Measurements from ENCODE around the gene TMEM59. TPM values are rescaled to one million over a fixed set of nuclear protein-coding genes. Genes with fewer than 3 reads are reported as not detected.

The TMEM59 gene
- polyA plus RNA-seq, 3 donors: 169 to 925 (median 831) TPM

- TF ChIP-seq CTCF (IDR thresholded peaks at IDR 0.05): no peak
- DNase-seq: peak; percentile 3 to 38 (median 6)
- H3K9me3 Mint-ChIP-seq: no peaks in the 10 kb centered on the region
- no peaks in the 10 kb centered on the region for H3K27me3 ChIP-seq (ENCODE audit: control insufficient read depth in 2 of 2, insufficient read depth in 2 of 2, low read length in 2 of 2)
- peak overlapping the region; percentile 96 for H2AFZ ChIP-seq (ENCODE audit: insufficient read depth, low read depth, low read length, poor library complexity, severe bottlenecking)
- H3K79me2 ChIP-seq (ENCODE audit: insufficient read depth, low read length): peaks cover 65% of the 10 kb centered on the region
- H3K4me3 Mint-ChIP-seq: no peak overlapping the region
- WGBS (ENCODE audit: insufficient coverage): under 1% methylated on average over 14 of the region's 21 CpGs
- H3K9ac ChIP-seq (ENCODE audit: insufficient read depth, low read length, poor library complexity, severe bottlenecking): peak overlapping the region; percentile 92
- peaks cover 18 to 24% of the 10 kb centered on the region in 2 donors for H3K36me3 Mint-ChIP-seq
- no peaks in the 10 kb centered on the region for H3K27me3 Mint-ChIP-seq (ENCODE audit: low read depth in 3 of 3)
- H3K36me3 ChIP-seq (replicated peaks in 1 of 2; ENCODE audit: control insufficient read depth in 1 of 2, insufficient read depth in 2 of 2, low read length in 2 of 2): peaks cover 0 to 14% of the 10 kb centered on the region in 2 donors
- H3K4me1 Mint-ChIP-seq: peaks cover 27% of the 10 kb centered on the region
- H3K27ac ChIP-seq (ENCODE audit: low read depth in 1 of 2, low read length in 2 of 2): peak overlapping the region; percentile 89 to 97
- H3K27ac Mint-ChIP-seq: peak overlapping the region in 1 of 7 donors; percentile 69
- peaks cover 29% of the 10 kb centered on the region for H4K20me1 ChIP-seq (ENCODE audit: insufficient read depth, low read length)
- H3K9me3 ChIP-seq (replicated peaks in 1 of 2; ENCODE audit: control insufficient read depth in 1 of 2, insufficient read depth in 1 of 2, low read length in 2 of 2): no peaks in the 10 kb centered on the region
- intact Hi-C loops (cut with micrococcal nuclease): loop anchor here (2.0 to 10.0 kb wide), 7 partner anchors 107 to 711 kb away; partner anchors contain the start of genes IFT25 (in 2 of the 2), LRRC42 (in 2 of the 2), NDC1 (in 2 of the 2) and PARS2 (in 2 of the 2)
- peak overlapping the region; percentile 92 for H3K4me2 ChIP-seq (replicated peaks; ENCODE audit: extremely low read depth, low read length, poor library complexity, severe bottlenecking)
- H3K4me1 ChIP-seq (ENCODE audit: control insufficient read depth in 1 of 2, insufficient read depth in 2 of 2, low read length in 2 of 2): peaks cover 22 to 38% of the 10 kb centered on the region in 2 donors
- peak overlapping the region; percentile 67 to 99 (median 93) for H3K4me3 ChIP-seq (replicated peaks in 1 of 3; ENCODE audit: low read depth in 2 of 3, low read length in 3 of 3)
Measured at GRCh38 chr1:54053745-54054437, 887 bp upstream of the TMEM59 start.

GRCh38 chr1:54052431-54052933, 522 bp downstream of the TMEM59 start:
- Histone ChIP-seq H3K4me2 (replicated peaks; ENCODE audit: extremely low read depth, low read length, poor library complexity, severe bottlenecking) (peak overlapping the region; percentile 92), H4K20me1 (ENCODE audit: insufficient read depth, low read length) (peaks cover 43% of the 10 kb centered on the region), H3K27ac (ENCODE audit: low read depth in 1 of 2, low read length in 2 of 2) (peak overlapping the region; percentile 89 to 97), H2AFZ (ENCODE audit: insufficient read depth, low read depth, low read length, poor library complexity, severe bottlenecking) (peak overlapping the region; percentile 96), H3K4me1 (ENCODE audit: control insufficient read depth in 1 of 2, insufficient read depth in 2 of 2, low read length in 2 of 2) (peaks cover 25 to 44% of the 10 kb centered on the region in 2 donors), H3K9me3 (replicated peaks in 1 of 2; ENCODE audit: control insufficient read depth in 1 of 2, insufficient read depth in 1 of 2, low read length in 2 of 2) (no peaks in the 10 kb centered on the region), H3K36me3 (replicated peaks in 1 of 2; ENCODE audit: control insufficient read depth in 1 of 2, insufficient read depth in 2 of 2, low read length in 2 of 2) (peaks cover 0 to 6% of the 10 kb centered on the region in 2 donors), H3K79me2 (ENCODE audit: insufficient read depth, low read length) (peaks cover 80% of the 10 kb centered on the region), H3K9ac (ENCODE audit: insufficient read depth, low read length, poor library complexity, severe bottlenecking) (peak overlapping the region; percentile 92), H3K27me3 (ENCODE audit: control insufficient read depth in 2 of 2, insufficient read depth in 2 of 2, low read length in 2 of 2) (no peaks in the 10 kb centered on the region), H3K4me3 (replicated peaks in 1 of 3; ENCODE audit: low read depth in 2 of 3, low read length in 3 of 3) (peak overlapping the region; percentile 90 to 99 (median 93))
- intact Hi-C loops (cut with micrococcal nuclease): loop anchor here (2.0 to 10.0 kb wide), 7 partner anchors 105 to 712 kb away; partner anchors contain the start of genes IFT25 (in 2 of the 2), LRRC42 (in 2 of the 2), NDC1 (in 2 of the 2) and PARS2 (in 2 of the 2)
- no peak overlapping the region for H3K4me3 Mint-ChIP-seq
- no peak for TF ChIP-seq CTCF (IDR thresholded peaks at IDR 0.05)
- H3K27ac Mint-ChIP-seq: no peak overlapping the region
- peaks cover 32% of the 10 kb centered on the region for H3K4me1 Mint-ChIP-seq
- H3K9me3 Mint-ChIP-seq: no peaks in the 10 kb centered on the region
- WGBS (ENCODE audit: insufficient coverage): 0% methylated on average over 20 of the region's 23 CpGs
- no peaks in the 10 kb centered on the region for H3K27me3 Mint-ChIP-seq (ENCODE audit: low read depth in 3 of 3)
- peak; percentile 23 to 46 (median 32) for DNase-seq
- peaks cover 10 to 12% of the 10 kb centered on the region in 2 donors for H3K36me3 Mint-ChIP-seq

All from CD14-positive monocyte (primary cell).